HepG2 (cell line): ENCODE measurements around the gene GATD1. TPM values are rescaled to one million over a fixed set of nuclear protein-coding genes. Genes with fewer than 3 reads are reported as not detected.

ENCODE experiments used
- ADNP ChIP-seq: sonication (generic); formaldehyde crosslinking; IDR thresholded peaks from 2 replicates; pipeline ENCODE4 v1.4.0; 2020; ENCODE audit warnings: missing genetic modification reagents
- GATAD2A ChIP-seq: IDR thresholded peaks from 2 replicates; pipeline ENCODE4 v1.6.1; 2016
- IRF2 ChIP-seq: IDR thresholded peaks from 2 replicates; pipeline ENCODE4 v1.6.1; 2018; ENCODE audit warnings: missing genetic modification reagents, missing compliant biosample characterization
- MEIS1 ChIP-seq: sonication (generic); formaldehyde crosslinking; IDR thresholded peaks from 2 replicates; pipeline ENCODE4 v1.9.0; 2021; ENCODE audit warnings: mild to moderate bottlenecking, missing genetic modification reagents, moderate library complexity, borderline replicate concordance
- MEIS2 ChIP-seq: sonication (generic); formaldehyde crosslinking; IDR thresholded peaks from 2 replicates; pipeline ENCODE4 v1.9.0; 2021; ENCODE audit warnings: mild to moderate bottlenecking, missing genetic modification reagents
- NFRKB ChIP-seq: fragments of 450-650 bp; IDR thresholded peaks from 2 replicates; pipeline ENCODE4 v1.6.1; 2017
- THYN1 ChIP-seq: sonication (generic); formaldehyde crosslinking; IDR thresholded peaks from 2 replicates; pipeline ENCODE4 v1.8.1; 2023; ENCODE audit warnings: low read depth, mild to moderate bottlenecking, moderate library complexity, missing genetic modification reagents, borderline replicate concordance
- ZBTB3 ChIP-seq: sonication (generic); formaldehyde crosslinking; IDR thresholded peaks from 2 replicates; pipeline ENCODE4 v1.4.0; 2020; ENCODE audit warnings: low read depth, mild to moderate bottlenecking, moderate library complexity, missing genetic modification reagents, borderline replicate concordance
- ZNF138 ChIP-seq: sonication (generic); formaldehyde crosslinking; IDR thresholded peaks from 2 replicates; pipeline ENCODE4 v1.5.0; 2020; ENCODE audit warnings: mild to moderate bottlenecking, low read depth, missing genetic modification reagents
- ZNF598 ChIP-seq: sonication (generic); formaldehyde crosslinking; IDR thresholded peaks from 2 replicates; pipeline ENCODE4 v1.5.1; 2020; ENCODE audit warnings: mild to moderate bottlenecking, missing genetic modification reagents, borderline replicate concordance
- ZSCAN9 ChIP-seq: IDR thresholded peaks from 2 replicates; pipeline ENCODE4 v1.6.1; 2016; ENCODE audit warnings: borderline replicate concordance
- polyA plus RNA-seq, 8 experiments: library from polyadenylated mRNA; depleted of rRNA in 3 of 8; stranded (reverse) in 7 of 8; unstranded in 1 of 8; fragments of >200 nt; fragmentation: Illumina TruSeq in 4 of 8; extraction: Trizol in 4 of 8; gene quantifications; 2 replicates each; pipeline versions ENCODE4 v1.2.1 to v1.2.3, GENCODE V29; 2011 to 2016; ENCODE audit warnings: low read depth in 4 of 8, missing spikeins in 1 of 8, mixed read lengths in 1 of 8; ENCODE audit not compliant: insufficient read depth in 1 of 8
- total RNA-seq, 5 experiments: library from RNA; depleted of rRNA; stranded (reverse); fragments of >200 nt; fragmentation: Illumina TruSeq; extraction: Trizol; gene quantifications; 2 replicates each; pipeline ENCODE4 v1.2.3, GENCODE V29; 2016; ENCODE audit warnings: low read depth in 1 of 5
- TF ChIP-seq, protein P1 (sequence below): sonication (generic); formaldehyde crosslinking; conservative IDR thresholded peaks from 2 replicates; pipeline ENCODE4 v1.4.0; 2020; ENCODE audit warnings: missing genetic modification reagents
- TF ChIP-seq, protein P2 (sequence below): IDR thresholded peaks from 2 replicates; pipeline ENCODE4 v1.6.1; 2012; ENCODE audit warnings: low read length, improper control_type of control experiment
- TF ChIP-seq, protein P3 (sequence below): sonication (generic); formaldehyde crosslinking; IDR thresholded peaks from 2 replicates; pipeline ENCODE4 v1.5.1; 2020; ENCODE audit warnings: missing genetic modification reagents, mild to moderate bottlenecking, borderline replicate concordance
- TF ChIP-seq, protein P4 (sequence below): sonication (generic); formaldehyde crosslinking; IDR thresholded peaks from 2 replicates; pipeline ENCODE4 v1.5.0; 2020; ENCODE audit warnings: missing genetic modification reagents, mild to moderate bottlenecking, borderline replicate concordance
- TF ChIP-seq, protein P5 (sequence below): sonication (generic); formaldehyde crosslinking; IDR thresholded peaks from 2 replicates; pipeline ENCODE4 v1.4.0; 2020; ENCODE audit warnings: mild to moderate bottlenecking, missing genetic modification reagents
- TF ChIP-seq, protein P6 (sequence below): sonication (generic); formaldehyde crosslinking; IDR thresholded peaks from 2 replicates; pipeline ENCODE4 v1.5.0; 2020; ENCODE audit warnings: missing genetic modification reagents
- TF ChIP-seq, protein P7 (sequence below): sonication (generic); formaldehyde crosslinking; conservative IDR thresholded peaks from 2 replicates; pipeline ENCODE4 v1.8.0; 2022; ENCODE audit warnings: mild to moderate bottlenecking, moderate library complexity, missing genetic modification reagents

The GATD1 gene
- total and polyA plus RNA-seq, 2 of the 13 experiments (the other 11 are each of a cell fraction or from before 2014, with no cell fraction given), result 31.3 to 60.5 TPM

DNA sequence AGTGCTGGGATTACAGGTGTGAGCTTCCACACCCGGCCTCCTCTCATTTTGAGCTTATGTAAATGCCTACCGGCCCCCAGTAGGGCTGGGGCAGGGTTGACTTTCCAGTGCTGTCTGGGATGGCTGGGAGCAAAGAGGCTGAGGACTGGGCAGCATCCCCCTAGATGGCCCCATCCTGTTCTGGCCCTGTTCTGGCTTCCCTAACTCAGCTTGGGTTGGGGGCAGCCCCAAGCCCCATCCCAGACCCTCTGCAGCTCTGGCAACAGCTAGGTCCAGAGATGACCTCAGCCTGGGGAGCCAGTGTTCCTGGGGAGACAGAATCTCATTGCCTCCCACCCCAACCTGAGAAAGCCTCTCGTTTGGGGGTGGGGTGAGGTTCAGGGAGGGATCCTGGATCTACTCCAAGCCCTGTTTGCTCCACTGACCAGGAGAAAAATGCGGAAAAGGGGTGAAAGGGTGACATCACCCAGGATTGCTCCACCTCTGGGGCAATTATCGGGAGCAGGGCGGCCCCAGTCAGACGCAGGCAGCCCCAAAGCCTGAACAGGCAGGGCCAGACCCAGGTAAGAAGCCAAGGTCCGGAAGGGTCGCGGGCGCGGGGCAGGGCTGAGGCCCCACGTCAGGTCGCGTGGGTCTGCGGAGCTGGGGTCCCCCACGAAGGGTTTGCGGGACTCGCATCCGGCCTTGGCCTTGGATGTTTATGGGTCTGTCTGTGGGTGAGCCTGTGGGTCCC is 41.3 kb upstream of the GATD1 start, which contains the start of gene PNPLA2 (continued):
- TF ChIP-seq, protein P1, sequence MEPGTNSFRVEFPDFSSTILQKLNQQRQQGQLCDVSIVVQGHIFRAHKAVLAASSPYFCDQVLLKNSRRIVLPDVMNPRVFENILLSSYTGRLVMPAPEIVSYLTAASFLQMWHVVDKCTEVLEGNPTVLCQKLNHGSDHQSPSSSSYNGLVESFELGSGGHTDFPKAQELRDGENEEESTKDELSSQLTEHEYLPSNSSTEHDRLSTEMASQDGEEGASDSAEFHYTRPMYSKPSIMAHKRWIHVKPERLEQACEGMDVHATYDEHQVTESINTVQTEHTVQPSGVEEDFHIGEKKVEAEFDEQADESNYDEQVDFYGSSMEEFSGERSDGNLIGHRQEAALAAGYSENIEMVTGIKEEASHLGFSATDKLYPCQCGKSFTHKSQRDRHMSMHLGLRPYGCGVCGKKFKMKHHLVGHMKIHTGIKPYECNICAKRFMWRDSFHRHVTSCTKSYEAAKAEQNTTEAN (CRISPR knock-in tag), result no peak
- TF ChIP-seq THYN1 (CRISPR knock-in tag), result no peak
- TF ChIP-seq, protein P2, sequence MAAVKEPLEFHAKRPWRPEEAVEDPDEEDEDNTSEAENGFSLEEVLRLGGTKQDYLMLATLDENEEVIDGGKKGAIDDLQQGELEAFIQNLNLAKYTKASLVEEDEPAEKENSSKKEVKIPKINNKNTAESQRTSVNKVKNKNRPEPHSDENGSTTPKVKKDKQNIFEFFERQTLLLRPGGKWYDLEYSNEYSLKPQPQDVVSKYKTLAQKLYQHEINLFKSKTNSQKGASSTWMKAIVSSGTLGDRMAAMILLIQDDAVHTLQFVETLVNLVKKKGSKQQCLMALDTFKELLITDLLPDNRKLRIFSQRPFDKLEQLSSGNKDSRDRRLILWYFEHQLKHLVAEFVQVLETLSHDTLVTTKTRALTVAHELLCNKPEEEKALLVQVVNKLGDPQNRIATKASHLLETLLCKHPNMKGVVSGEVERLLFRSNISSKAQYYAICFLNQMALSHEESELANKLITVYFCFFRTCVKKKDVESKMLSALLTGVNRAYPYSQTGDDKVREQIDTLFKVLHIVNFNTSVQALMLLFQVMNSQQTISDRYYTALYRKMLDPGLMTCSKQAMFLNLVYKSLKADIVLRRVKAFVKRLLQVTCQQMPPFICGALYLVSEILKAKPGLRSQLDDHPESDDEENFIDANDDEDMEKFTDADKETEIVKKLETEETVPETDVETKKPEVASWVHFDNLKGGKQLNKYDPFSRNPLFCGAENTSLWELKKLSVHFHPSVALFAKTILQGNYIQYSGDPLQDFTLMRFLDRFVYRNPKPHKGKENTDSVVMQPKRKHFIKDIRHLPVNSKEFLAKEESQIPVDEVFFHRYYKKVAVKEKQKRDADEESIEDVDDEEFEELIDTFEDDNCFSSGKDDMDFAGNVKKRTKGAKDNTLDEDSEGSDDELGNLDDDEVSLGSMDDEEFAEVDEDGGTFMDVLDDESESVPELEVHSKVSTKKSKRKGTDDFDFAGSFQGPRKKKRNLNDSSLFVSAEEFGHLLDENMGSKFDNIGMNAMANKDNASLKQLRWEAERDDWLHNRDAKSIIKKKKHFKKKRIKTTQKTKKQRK, result no peak
- TF ChIP-seq ZNF138 (CRISPR knock-in tag), result no peak
- no peak for TF ChIP-seq ADNP (CRISPR knock-in tag)
- TF ChIP-seq, protein P3, sequence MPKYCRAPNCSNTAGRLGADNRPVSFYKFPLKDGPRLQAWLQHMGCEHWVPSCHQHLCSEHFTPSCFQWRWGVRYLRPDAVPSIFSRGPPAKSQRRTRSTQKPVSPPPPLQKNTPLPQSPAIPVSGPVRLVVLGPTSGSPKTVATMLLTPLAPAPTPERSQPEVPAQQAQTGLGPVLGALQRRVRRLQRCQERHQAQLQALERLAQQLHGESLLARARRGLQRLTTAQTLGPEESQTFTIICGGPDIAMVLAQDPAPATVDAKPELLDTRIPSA, result no peak
- no peak for TF ChIP-seq ZBTB3 (CRISPR knock-in tag)
- TF ChIP-seq GATAD2A (CRISPR knock-in tag), result peak; percentile 37; the same call in 1 of the 2 replicates
- TF ChIP-seq, protein P4, sequence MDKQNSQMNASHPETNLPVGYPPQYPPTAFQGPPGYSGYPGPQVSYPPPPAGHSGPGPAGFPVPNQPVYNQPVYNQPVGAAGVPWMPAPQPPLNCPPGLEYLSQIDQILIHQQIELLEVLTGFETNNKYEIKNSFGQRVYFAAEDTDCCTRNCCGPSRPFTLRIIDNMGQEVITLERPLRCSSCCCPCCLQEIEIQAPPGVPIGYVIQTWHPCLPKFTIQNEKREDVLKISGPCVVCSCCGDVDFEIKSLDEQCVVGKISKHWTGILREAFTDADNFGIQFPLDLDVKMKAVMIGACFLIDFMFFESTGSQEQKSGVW (CRISPR knock-in tag), result no peak
- TF ChIP-seq, protein P5, sequence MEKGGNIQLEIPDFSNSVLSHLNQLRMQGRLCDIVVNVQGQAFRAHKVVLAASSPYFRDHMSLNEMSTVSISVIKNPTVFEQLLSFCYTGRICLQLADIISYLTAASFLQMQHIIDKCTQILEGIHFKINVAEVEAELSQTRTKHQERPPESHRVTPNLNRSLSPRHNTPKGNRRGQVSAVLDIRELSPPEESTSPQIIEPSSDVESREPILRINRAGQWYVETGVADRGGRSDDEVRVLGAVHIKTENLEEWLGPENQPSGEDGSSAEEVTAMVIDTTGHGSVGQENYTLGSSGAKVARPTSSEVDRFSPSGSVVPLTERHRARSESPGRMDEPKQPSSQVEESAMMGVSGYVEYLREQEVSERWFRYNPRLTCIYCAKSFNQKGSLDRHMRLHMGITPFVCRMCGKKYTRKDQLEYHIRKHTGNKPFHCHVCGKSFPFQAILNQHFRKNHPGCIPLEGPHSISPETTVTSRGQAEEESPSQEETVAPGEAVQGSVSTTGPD (CRISPR knock-in tag), result no peak
- no peak for TF ChIP-seq ZNF598 (CRISPR knock-in tag)
- TF ChIP-seq, protein P6, sequence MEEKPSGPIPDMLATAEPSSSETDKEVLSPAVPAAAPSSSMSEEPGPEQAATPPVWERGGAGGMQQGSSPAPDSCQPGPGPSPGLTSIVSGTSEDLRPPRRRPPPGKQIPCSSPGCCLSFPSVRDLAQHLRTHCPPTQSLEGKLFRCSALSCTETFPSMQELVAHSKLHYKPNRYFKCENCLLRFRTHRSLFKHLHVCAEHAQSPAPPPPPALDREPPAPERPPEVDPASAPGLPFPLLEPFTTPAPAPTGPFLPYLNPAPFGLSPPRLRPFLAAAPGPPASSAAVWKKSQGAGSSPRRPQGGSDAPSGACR (CRISPR knock-in tag), result no peak
- TF ChIP-seq MEIS1 (CRISPR knock-in tag), result no peak
- TF ChIP-seq ZSCAN9 (CRISPR knock-in tag), result peak; percentile 23; the same call in 1 of the 2 replicates
- TF ChIP-seq, protein P7, sequence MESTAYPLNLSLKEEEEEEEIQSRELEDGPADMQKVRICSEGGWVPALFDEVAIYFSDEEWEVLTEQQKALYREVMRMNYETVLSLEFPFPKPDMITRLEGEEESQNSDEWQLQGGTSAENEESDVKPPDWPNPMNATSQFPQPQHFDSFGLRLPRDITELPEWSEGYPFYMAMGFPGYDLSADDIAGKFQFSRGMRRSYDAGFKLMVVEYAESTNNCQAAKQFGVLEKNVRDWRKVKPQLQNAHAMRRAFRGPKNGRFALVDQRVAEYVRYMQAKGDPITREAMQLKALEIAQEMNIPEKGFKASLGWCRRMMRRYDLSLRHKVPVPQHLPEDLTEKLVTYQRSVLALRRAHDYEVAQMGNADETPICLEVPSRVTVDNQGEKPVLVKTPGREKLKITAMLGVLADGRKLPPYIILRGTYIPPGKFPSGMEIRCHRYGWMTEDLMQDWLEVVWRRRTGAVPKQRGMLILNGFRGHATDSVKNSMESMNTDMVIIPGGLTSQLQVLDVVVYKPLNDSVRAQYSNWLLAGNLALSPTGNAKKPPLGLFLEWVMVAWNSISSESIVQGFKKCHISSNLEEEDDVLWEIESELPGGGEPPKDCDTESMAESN, result no peak
- no peak for TF ChIP-seq NFRKB
- TF ChIP-seq IRF2 (CRISPR knock-in tag), result no peak
- TF ChIP-seq MEIS2 (CRISPR knock-in tag), result no peak
